Endothelial cell of umbilical vein (primary cell): ENCODE measurements around the gene RAB9B. TPM values are rescaled to one million over a fixed set of nuclear protein-coding genes. Genes with fewer than 3 reads are reported as not detected.

Experiments used
- BruUV-seq: library from RNA; stranded (reverse); fragments of 400-500 nt; replicated peaks from 2 replicates; lab custom pipeline; 2021; lab: Mats Ljungman, UMichigan
- CTCF ChIA-PET: fragments of 300-600, 350-600 bp; sonication (Branson Sonifier 250); formaldehyde crosslinking; loops from one replicate; lab custom pipeline; 2021; ENCODE audit warnings: antibody characterized with exemption, inconsistent platforms; lab: Charles Lee
- POLR2A ChIA-PET: fragments of 300-600, 350-600 bp; sonication (Branson Sonifier 250); formaldehyde crosslinking; loops from one replicate; lab custom pipeline; 2021; ENCODE audit warnings: antibody characterized with exemption, inconsistent platforms; lab: Charles Lee
- DNase-seq: peaks from one replicate; pipeline ENCODE4 v3.0.0-alpha.2; 2011; ENCODE audit warnings: low read depth, low spot score
- FAIRE-seq: peaks from 2 replicates; lab custom pipeline; 2011; peaks lifted over from hg19 to GRCh38; lab: Jason Lieb, UNC
- H2AFZ ChIP-seq: 2 replicates; pipeline ENCODE4 v1.6.0; 2012; ENCODE audit warnings: low read depth, low read length, control low read depth, inconsistent platforms
- H3K27ac ChIP-seq: 2 replicates; pipeline ENCODE4 v1.5.1; 2011; ENCODE audit warnings: low read depth, mild to moderate bottlenecking, control low read depth, low read length, moderate library complexity; ENCODE audit not compliant: insufficient read depth
- H3K27me3 ChIP-seq, 2 experiments: 2 replicates each; pipeline versions ENCODE4 v1.6.0 to v1.6.1; 2011; ENCODE audit warnings: low read length in 2 of 2, mixed read lengths in 1 of 2; ENCODE audit not compliant: control insufficient read depth in 2 of 2, insufficient read depth in 2 of 2
- H3K36me3 ChIP-seq, 2 experiments: 2 replicates in 1 of 2; 3 replicates in 1 of 2; pipeline ENCODE4 v1.5.1; 2011; ENCODE audit warnings: low read length in 2 of 2, mild to moderate bottlenecking in 1 of 2, moderate library complexity in 1 of 2; ENCODE audit not compliant: control insufficient read depth in 2 of 2, insufficient read depth in 2 of 2; ENCODE audit errors: extremely low read depth in 1 of 2
- H3K4me1 ChIP-seq: 3 replicates; pipeline ENCODE4 v1.5.1; 2011; ENCODE audit warnings: mild to moderate bottlenecking, low read length; ENCODE audit not compliant: control insufficient read depth, insufficient read depth; ENCODE audit errors: extremely low read depth
- H3K4me2 ChIP-seq: 2 replicates; pipeline ENCODE4 v1.6.1; 2011; ENCODE audit warnings: low read length, control low read depth, mixed read lengths; ENCODE audit not compliant: insufficient read depth
- H3K4me3 ChIP-seq, 3 experiments: fragments of 200-600 bp in 1 of 3; sonication (generic), shearing (Covaris generic) in 1 of 3; replicated peaks in 1 of 3; 2 replicates each; pipeline ENCODE4 v1.5.1; 2011 to 2016; ENCODE audit warnings: control low read depth in 3 of 3, low read length in 3 of 3, mild to moderate bottlenecking in 2 of 3, inconsistent platforms in 1 of 3, low read depth in 1 of 3, moderate library complexity in 1 of 3; ENCODE audit not compliant: insufficient read depth in 1 of 3
- H3K79me2 ChIP-seq: 2 replicates; pipeline ENCODE4 v1.6.0; 2012; ENCODE audit warnings: low read length, inconsistent platforms; ENCODE audit not compliant: control insufficient read depth, insufficient read depth
- H3K9ac ChIP-seq: replicated peaks from 2 replicates; pipeline ENCODE3; 2011; ENCODE audit warnings: low read length, control low read depth; ENCODE audit not compliant: insufficient read depth; ENCODE audit errors: extremely low read depth
- H3K9me1 ChIP-seq: replicated peaks from 3 replicates; pipeline ENCODE4 v1.6.0; 2011; ENCODE audit warnings: mild to moderate bottlenecking, low read length; ENCODE audit not compliant: control insufficient read depth, insufficient read depth; ENCODE audit errors: extremely low read depth
- H3K9me3 ChIP-seq: replicated peaks from 2 replicates; pipeline ENCODE4 v1.5.1; 2012; ENCODE audit warnings: low read length, inconsistent platforms; ENCODE audit not compliant: control insufficient read depth, insufficient read depth
- H4K20me1 ChIP-seq: replicated peaks from 2 replicates; pipeline ENCODE3; 2011; ENCODE audit warnings: mild to moderate bottlenecking, low read length; ENCODE audit not compliant: control insufficient read depth, insufficient read depth; ENCODE audit errors: extremely low read depth
- CTCF ChIP-seq, 2 donors: IDR thresholded peaks; 1 replicate in 1 of 2; 2 replicates in 1 of 2; pipeline ENCODE4 v1.5.1; 2011; ENCODE audit warnings: low read length in 2 of 2, mild to moderate bottlenecking in 2 of 2, moderate library complexity in 2 of 2, control low read depth in 1 of 2, inconsistent platforms in 1 of 2, low read depth in 1 of 2; ENCODE audit not compliant: insufficient read depth in 1 of 2; ENCODE audit errors: extremely low read depth in 1 of 2
- EZH2 ChIP-seq: IDR thresholded peaks from 2 replicates; pipeline ENCODE4 v1.6.1; 2012; ENCODE audit warnings: borderline replicate concordance, low read depth, mild to moderate bottlenecking, moderate library complexity, low read length, inconsistent platforms; ENCODE audit not compliant: severe bottlenecking
- FOS ChIP-seq: IDR thresholded peaks from 2 replicates; pipeline ENCODE4 v1.6.1; 2011; ENCODE audit warnings: mild to moderate bottlenecking, low read length, moderate library complexity, borderline replicate concordance; ENCODE audit not compliant: insufficient read depth
- GATA2 ChIP-seq: IDR thresholded peaks from 2 replicates; pipeline ENCODE4 v1.7.0; 2011; ENCODE audit warnings: low read depth, mild to moderate bottlenecking, moderate library complexity, mixed read lengths, low read length; ENCODE audit not compliant: insufficient read length, insufficient read depth
- JUN ChIP-seq: IDR thresholded peaks from 2 replicates; pipeline ENCODE4 v1.6.1; 2011; ENCODE audit warnings: borderline replicate concordance, low read depth; ENCODE audit not compliant: insufficient read length, insufficient read depth
- MYC ChIP-seq: IDR thresholded peaks from one replicate; pipeline ENCODE4 v1.6.1; 2011; ENCODE audit warnings: mild to moderate bottlenecking, low read depth, low read length
- POLR2A ChIP-seq: IDR thresholded peaks from 2 replicates; pipeline ENCODE4 v1.6.1; 2012; ENCODE audit warnings: low read depth, mild to moderate bottlenecking, control low read depth, low read length
- POLR2AphosphoS5 ChIP-seq: IDR thresholded peaks from 2 replicates; pipeline ENCODE4 v1.6.1; 2012; ENCODE audit warnings: low read depth, mild to moderate bottlenecking, control low read depth, low read length, moderate library complexity; ENCODE audit not compliant: insufficient read depth
- dilution Hi-C: fragments of 300-500 bp; cut with MboI; formaldehyde crosslinking; loops from one replicate; pipeline ENCODE4 v1.15.0; 2019; ENCODE audit warnings: low sequenced_read_pairs; ENCODE audit not compliant: extremely low pct_ligation_motif_present
- intact Hi-C: fragments of 100-400 bp; cut with micrococcal nuclease; formaldehyde crosslinking; loops from one replicate; pipeline ENCODE4 v1.10.0; 2022
- polyA plus RNA-seq, 4 experiments: library from polyadenylated mRNA; depleted of rRNA in 3 of 4; stranded (reverse) in 3 of 4; unstranded in 1 of 4; fragments of >200 nt; gene quantifications; 2 replicates each; pipeline versions ENCODE4 v1.2.1 to v1.2.3, GENCODE V29; 2011 to 2012; ENCODE audit warnings: missing spikeins in 1 of 4
- total RNA-seq: library from RNA; stranded (reverse); gene quantifications from 2 replicates; pipeline ENCODE4 v1.2.3, GENCODE V29; 2021
- TF ChIP-seq, protein P1 (sequence below): IDR thresholded peaks from 2 replicates; pipeline ENCODE4 v1.6.1; 2011; ENCODE audit not compliant: insufficient read depth, insufficient read length

The RAB9B gene
- total and polyA plus RNA-seq, 2 donors (not counting 3 experiments of a cell fraction or from before 2014, with no cell fraction given): 0.18 to 0.55 TPM

DNA sequence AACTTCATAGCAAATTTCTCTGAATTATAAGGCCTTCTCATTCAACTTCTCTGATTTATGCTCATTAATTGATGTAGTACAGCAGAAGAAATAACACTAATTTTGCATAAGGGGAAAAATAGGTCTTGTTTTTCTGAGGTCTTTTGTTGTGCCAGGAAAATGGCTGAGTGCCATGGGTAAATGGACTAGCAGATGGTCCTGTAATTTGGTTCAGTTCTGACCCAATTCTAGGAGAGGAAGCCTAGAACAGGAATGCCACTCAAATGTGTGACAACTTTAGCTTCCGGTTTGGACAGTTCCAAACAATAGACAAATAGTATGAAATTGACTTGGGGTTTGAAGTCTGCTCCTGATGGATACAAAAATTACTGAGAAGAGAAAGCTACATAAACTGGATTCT is 6.2 kb downstream of the RAB9B start:
- intact Hi-C loops (no loop called here), dilution Hi-C loops (no loop called here)
- no peaks in the 10 kb centered on the region for H3K4me1 ChIP-seq
- no peaks in the 10 kb centered on the region for H3K27me3 ChIP-seq
- no peaks in the 10 kb centered on the region for H3K9me1 ChIP-seq
- H3K9ac ChIP-seq: no peak overlapping the region
- no peak overlapping the region for H3K4me3 ChIP-seq
- ChIA-PET POLR2A (no interaction called here), CTCF (no interaction called here)
- DNase-seq: no peak
- no peaks in the 10 kb centered on the region for H4K20me1 ChIP-seq
- BruUV-seq: no TSS peak
- H3K36me3 ChIP-seq: no peaks in the 10 kb centered on the region
- H3K4me2 ChIP-seq: no peak overlapping the region
- no peak overlapping the region for H3K27ac ChIP-seq
- TF ChIP-seq, protein P1, sequence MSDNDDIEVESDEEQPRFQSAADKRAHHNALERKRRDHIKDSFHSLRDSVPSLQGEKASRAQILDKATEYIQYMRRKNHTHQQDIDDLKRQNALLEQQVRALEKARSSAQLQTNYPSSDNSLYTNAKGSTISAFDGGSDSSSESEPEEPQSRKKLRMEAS: no peak
- TF ChIP-seq MYC (no peak), JUN (no peak), POLR2AphosphoS5 (no peak), CTCF (IDR thresholded peaks at IDR 0.05; ENCODE audit: extremely low read depth in 1 of 2, insufficient read depth in 1 of 2, low read depth in 1 of 2, low read length in 2 of 2) (no peak), GATA2 (no peak), EZH2 (no peak), POLR2A (no peak), FOS (no peak)
- no peaks in the 10 kb centered on the region for H3K9me3 ChIP-seq
- FAIRE-seq: no peak
- H3K79me2 ChIP-seq: no peaks in the 10 kb centered on the region
- no peak overlapping the region for H2AFZ ChIP-seq
